HepG2 (cell line): ENCODE data around the gene ZFPL1. TPM values are rescaled to one million over a fixed set of nuclear protein-coding genes. Genes with fewer than 3 reads are reported as not detected.
A peak's percentile ranks its signal among the peaks of the same experiment; 100 is the strongest.

Experiments
- ERF ChIP-seq: IDR thresholded peaks from 2 replicates; pipeline ENCODE4 v1.6.1; 2018; ENCODE audit warnings: missing biosample characterization, missing genetic modification reagents
- FOXM1 ChIP-seq: sonication (generic); formaldehyde crosslinking; IDR thresholded peaks from 2 replicates; pipeline ENCODE4 v1.5.0; 2020; ENCODE audit warnings: missing genetic modification reagents
- GTF3A ChIP-seq: sonication (generic); formaldehyde crosslinking; conservative IDR thresholded peaks from 2 replicates; pipeline ENCODE4 v1.4.0; 2020; ENCODE audit warnings: mild to moderate bottlenecking, missing genetic modification reagents
- KLF16 ChIP-seq, 2 experiments: sonication (generic) in 1 of 2; formaldehyde crosslinking in 1 of 2; IDR thresholded peaks; 2 replicates each; pipeline versions ENCODE4 v1.6.1 to v1.8.0; 2016 to 2023; ENCODE audit warnings: missing genetic modification reagents in 2 of 2, missing compliant biosample characterization in 1 of 2
- MED1 ChIP-seq: sonication (generic); formaldehyde crosslinking; IDR thresholded peaks from 2 replicates; pipeline ENCODE4 v1.4.0; 2020; ENCODE audit warnings: missing genetic modification reagents
- NFYB ChIP-seq: sonication (generic); formaldehyde crosslinking; IDR thresholded peaks from 2 replicates; pipeline ENCODE4 v1.4.0; 2020; ENCODE audit warnings: missing genetic modification reagents
- NR3C1 ChIP-seq: sonication (generic); formaldehyde crosslinking; IDR thresholded peaks from 2 replicates; pipeline ENCODE4 v1.4.0; 2020; ENCODE audit warnings: missing genetic modification reagents
- RAD21 ChIP-seq: fragments of 450-650 bp; formaldehyde crosslinking; IDR thresholded peaks from 2 replicates; pipeline ENCODE4 v1.5.0; 2020; ENCODE audit warnings: mild to moderate bottlenecking
- SNRNP70 ChIP-seq: fragments of 200-400 bp; formaldehyde crosslinking; IDR thresholded peaks from 2 replicates; pipeline ENCODE4 v1.6.1; 2017; ENCODE audit warnings: mild to moderate bottlenecking, low read depth, low read length, moderate library complexity
- ZNF225 ChIP-seq: sonication (generic); formaldehyde crosslinking; IDR thresholded peaks from 2 replicates; pipeline ENCODE4 v1.4.0; 2020; ENCODE audit warnings: mild to moderate bottlenecking, missing genetic modification reagents
- ZNF274 ChIP-seq: sonication (generic); formaldehyde crosslinking; IDR thresholded peaks from 2 replicates; pipeline ENCODE4 v1.5.1; 2020; ENCODE audit warnings: mild to moderate bottlenecking, missing genetic modification reagents
- ZNF329 ChIP-seq: sonication (generic); formaldehyde crosslinking; IDR thresholded peaks from 2 replicates; pipeline ENCODE4 v1.9.0; 2021; ENCODE audit warnings: low read depth, mild to moderate bottlenecking, missing genetic modification reagents
- ZNF33B ChIP-seq: sonication (generic); formaldehyde crosslinking; IDR thresholded peaks from 2 replicates; pipeline ENCODE4 v1.5.1; 2020; ENCODE audit warnings: mild to moderate bottlenecking, missing genetic modification reagents
- ZNF501 ChIP-seq: sonication (generic); formaldehyde crosslinking; IDR thresholded peaks from 2 replicates; pipeline ENCODE4 v1.5.1; 2020; ENCODE audit warnings: mild to moderate bottlenecking, moderate library complexity, missing genetic modification reagents
- ZNF546 ChIP-seq: sonication (generic); formaldehyde crosslinking; conservative IDR thresholded peaks from 2 replicates; pipeline ENCODE4 v1.8.1; 2023; ENCODE audit warnings: mild to moderate bottlenecking, missing genetic modification reagents
- ZNF629 ChIP-seq: sonication (generic); formaldehyde crosslinking; conservative IDR thresholded peaks from 2 replicates; pipeline ENCODE4 v1.5.0; 2020; ENCODE audit warnings: missing genetic modification reagents
- ZNF660 ChIP-seq: sonication (generic); formaldehyde crosslinking; IDR thresholded peaks from 2 replicates; pipeline ENCODE4 v1.5.1; 2020; ENCODE audit warnings: mild to moderate bottlenecking, low read depth, missing genetic modification reagents, borderline replicate concordance
- ZNF841 ChIP-seq: sonication (generic); formaldehyde crosslinking; IDR thresholded peaks from 2 replicates; pipeline ENCODE4 v1.8.1; 2023; ENCODE audit warnings: missing genetic modification reagents, borderline replicate concordance
- polyA plus RNA-seq, 8 experiments: library from polyadenylated mRNA; depleted of rRNA in 3 of 8; stranded (reverse) in 7 of 8; unstranded in 1 of 8; fragments of >200 nt; fragmentation: Illumina TruSeq in 4 of 8; extraction: Trizol in 4 of 8; gene quantifications; 2 replicates each; pipeline versions ENCODE4 v1.2.1 to v1.2.3, GENCODE V29; 2011 to 2016; ENCODE audit warnings: low read depth in 4 of 8, missing spikeins in 1 of 8, mixed read lengths in 1 of 8; ENCODE audit not compliant: insufficient read depth in 1 of 8
- total RNA-seq, 5 experiments: library from RNA; depleted of rRNA; stranded (reverse); fragments of >200 nt; fragmentation: Illumina TruSeq; extraction: Trizol; gene quantifications; 2 replicates each; pipeline ENCODE4 v1.2.3, GENCODE V29; 2016; ENCODE audit warnings: low read depth in 1 of 5
- TF ChIP-seq, protein P1 (sequence below): sonication (generic); formaldehyde crosslinking; IDR thresholded peaks from 2 replicates; pipeline ENCODE4 v1.4.0; 2020; ENCODE audit warnings: missing genetic modification reagents
- TF ChIP-seq, protein P2 (sequence below): IDR thresholded peaks from 2 replicates; pipeline ENCODE4 v1.6.1; 2012; ENCODE audit warnings: low read depth, low read length, improper control_type of control experiment
- TF ChIP-seq, protein P3 (sequence below): sonication (generic); formaldehyde crosslinking; IDR thresholded peaks from 2 replicates; pipeline ENCODE4 v1.8.0; 2022; ENCODE audit warnings: missing genetic modification reagents, mild to moderate bottlenecking, inconsistent platforms, borderline replicate concordance

The ZFPL1 gene
- total and polyA plus RNA-seq, 2 of the 13 experiments (the other 11 are each of a cell fraction or from before 2014, with no cell fraction given) = 32.2 to 56.0 TPM

DNA sequence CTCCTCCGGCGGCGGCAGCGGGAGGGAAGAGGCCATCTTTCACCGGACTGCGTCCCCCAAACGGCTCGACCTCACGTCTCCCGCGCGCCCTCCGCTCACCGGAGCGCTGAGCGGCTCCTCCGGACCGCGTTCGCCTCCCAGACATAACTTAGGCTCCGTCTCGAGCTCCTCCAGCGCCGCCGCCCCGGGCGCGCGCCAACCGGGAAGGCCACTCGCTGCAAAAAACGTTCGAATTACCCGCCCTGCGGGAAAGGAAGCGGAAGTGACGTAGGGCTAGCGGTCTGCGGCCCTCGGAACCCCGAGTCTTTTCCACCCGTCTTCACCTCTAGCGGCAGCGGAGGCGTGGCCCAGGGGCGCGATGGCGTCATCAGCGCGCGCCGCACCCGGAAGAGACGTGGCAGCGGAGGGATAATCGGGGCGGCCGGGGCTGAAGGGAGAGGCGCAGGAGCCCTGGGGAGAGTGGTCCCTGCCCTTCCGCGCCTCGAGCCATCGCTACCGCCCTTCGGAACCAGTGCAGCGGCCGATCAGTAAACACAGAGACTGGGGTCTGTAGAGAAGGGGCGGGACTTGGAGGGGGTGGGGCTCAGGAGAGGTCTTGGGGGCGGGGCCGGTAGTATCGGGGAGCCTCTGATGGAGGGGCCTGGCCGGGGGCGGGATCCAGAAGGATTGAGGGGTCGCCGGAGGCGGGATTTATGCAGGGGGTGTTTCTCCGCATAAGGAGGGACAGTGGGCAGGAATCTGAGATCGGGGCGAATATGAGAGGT lies at the start of gene ZFPL1, which contains the start of gene CDCA5 (continued):
- peak; percentile 73 for TF ChIP-seq MED1 (CRISPR knock-in tag)
- TF ChIP-seq, protein P1, sequence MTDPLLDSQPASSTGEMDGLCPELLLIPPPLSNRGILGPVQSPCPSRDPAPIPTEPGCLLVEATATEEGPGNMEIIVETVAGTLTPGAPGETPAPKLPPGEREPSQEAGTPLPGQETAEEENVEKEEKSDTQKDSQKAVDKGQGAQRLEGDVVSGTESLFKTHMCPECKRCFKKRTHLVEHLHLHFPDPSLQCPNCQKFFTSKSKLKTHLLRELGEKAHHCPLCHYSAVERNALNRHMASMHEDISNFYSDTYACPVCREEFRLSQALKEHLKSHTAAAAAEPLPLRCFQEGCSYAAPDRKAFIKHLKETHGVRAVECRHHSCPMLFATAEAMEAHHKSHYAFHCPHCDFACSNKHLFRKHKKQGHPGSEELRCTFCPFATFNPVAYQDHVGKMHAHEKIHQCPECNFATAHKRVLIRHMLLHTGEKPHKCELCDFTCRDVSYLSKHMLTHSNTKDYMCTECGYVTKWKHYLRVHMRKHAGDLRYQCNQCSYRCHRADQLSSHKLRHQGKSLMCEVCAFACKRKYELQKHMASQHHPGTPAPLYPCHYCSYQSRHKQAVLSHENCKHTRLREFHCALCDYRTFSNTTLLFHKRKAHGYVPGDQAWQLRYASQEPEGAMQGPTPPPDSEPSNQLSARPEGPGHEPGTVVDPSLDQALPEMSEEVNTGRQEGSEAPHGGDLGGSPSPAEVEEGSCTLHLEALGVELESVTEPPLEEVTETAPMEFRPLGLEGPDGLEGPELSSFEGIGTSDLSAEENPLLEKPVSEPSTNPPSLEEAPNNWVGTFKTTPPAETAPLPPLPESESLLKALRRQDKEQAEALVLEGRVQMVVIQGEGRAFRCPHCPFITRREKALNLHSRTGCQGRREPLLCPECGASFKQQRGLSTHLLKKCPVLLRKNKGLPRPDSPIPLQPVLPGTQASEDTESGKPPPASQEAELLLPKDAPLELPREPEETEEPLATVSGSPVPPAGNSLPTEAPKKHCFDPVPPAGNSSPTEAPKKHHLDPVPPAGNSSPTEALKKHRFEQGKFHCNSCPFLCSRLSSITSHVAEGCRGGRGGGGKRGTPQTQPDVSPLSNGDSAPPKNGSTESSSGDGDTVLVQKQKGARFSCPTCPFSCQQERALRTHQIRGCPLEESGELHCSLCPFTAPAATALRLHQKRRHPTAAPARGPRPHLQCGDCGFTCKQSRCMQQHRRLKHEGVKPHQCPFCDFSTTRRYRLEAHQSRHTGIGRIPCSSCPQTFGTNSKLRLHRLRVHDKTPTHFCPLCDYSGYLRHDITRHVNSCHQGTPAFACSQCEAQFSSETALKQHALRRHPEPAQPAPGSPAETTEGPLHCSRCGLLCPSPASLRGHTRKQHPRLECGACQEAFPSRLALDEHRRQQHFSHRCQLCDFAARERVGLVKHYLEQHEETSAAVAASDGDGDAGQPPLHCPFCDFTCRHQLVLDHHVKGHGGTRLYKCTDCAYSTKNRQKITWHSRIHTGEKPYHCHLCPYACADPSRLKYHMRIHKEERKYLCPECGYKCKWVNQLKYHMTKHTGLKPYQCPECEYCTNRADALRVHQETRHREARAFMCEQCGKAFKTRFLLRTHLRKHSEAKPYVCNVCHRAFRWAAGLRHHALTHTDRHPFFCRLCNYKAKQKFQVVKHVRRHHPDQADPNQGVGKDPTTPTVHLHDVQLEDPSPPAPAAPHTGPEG (CRISPR knock-in tag) = no peak
- peak; percentile 37; the same call in 1 of the 2 replicates for TF ChIP-seq RAD21
- no peak; the same call in 1 of the 2 replicates for TF ChIP-seq ZNF33B (CRISPR knock-in tag)
- 0 out of 2 replicates have a peak, but pooled peaks have one; percentile 47 for TF ChIP-seq ZNF274
- peak; percentile 68 for TF ChIP-seq NFYB
- peak; percentile 58; the same call in 1 of the 2 replicates for TF ChIP-seq ZNF225 (CRISPR knock-in tag)
- no peak for TF ChIP-seq GTF3A (CRISPR knock-in tag)
- TF ChIP-seq ERF (CRISPR knock-in tag) = peak; percentile 59; the same call in 1 of the 2 replicates
- TF ChIP-seq, protein P2, sequence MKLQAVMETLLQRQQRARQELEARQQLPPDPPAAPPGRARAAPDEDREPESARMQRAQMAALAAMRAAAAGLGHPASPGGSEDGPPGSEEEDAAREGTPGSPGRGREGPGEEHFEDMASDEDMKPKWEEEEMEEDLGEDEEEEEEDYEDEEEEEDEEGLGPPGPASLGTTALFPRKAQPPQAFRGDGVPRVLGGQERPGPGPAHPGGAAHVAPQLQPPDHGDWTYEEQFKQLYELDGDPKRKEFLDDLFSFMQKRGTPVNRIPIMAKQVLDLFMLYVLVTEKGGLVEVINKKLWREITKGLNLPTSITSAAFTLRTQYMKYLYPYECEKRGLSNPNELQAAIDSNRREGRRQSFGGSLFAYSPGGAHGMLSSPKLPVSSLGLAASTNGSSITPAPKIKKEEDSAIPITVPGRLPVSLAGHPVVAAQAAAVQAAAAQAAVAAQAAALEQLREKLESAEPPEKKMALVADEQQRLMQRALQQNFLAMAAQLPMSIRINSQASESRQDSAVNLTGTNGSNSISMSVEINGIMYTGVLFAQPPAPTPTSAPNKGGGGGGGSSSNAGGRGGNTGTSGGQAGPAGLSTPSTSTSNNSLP = no peak
- peak in 1 of 2 experiments; percentile 95; a peak in 2 of 4 replicates for TF ChIP-seq KLF16 (CRISPR knock-in tag; IDR thresholded peaks at IDR 0.05)
- TF ChIP-seq ZNF501 = peak; percentile 73
- TF ChIP-seq FOXM1 = no peak
- TF ChIP-seq ZNF329 (CRISPR knock-in tag) = no peak
- TF ChIP-seq, protein P3, sequence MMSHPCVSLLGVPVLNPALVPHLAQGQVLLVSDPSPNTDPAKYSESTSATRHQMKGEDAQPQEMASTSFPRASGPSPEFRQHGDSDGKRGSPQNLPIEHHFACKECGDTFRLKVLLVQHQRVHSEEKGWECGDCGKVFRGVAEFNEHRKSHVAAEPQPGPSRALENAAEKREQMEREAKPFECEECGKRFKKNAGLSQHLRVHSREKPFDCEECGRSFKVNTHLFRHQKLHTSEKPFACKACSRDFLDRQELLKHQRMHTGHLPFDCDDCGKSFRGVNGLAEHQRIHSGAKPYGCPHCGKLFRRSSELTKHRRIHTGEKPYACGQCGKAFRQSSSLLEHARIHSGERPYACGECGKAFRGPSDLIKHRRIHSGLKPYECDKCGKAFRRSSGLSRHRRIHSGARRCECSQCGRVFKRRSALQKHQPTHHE (CRISPR knock-in tag) = no peak
- 0 out of 2 replicates have a peak, but pooled peaks have one; percentile 35 for TF ChIP-seq ZNF660
- TF ChIP-seq NR3C1 = no peak
- no peak for TF ChIP-seq ZNF629 (CRISPR knock-in tag)
- TF ChIP-seq ZNF841 (CRISPR knock-in tag) = peak; percentile 52; the same call in 1 of the 2 replicates
- no peak for TF ChIP-seq SNRNP70
- peak; percentile 72; the same call in 1 of the 2 replicates for TF ChIP-seq ZNF546
